ENCODE measurements around the gene CCDC106. TPM values are rescaled to one million over a fixed set of nuclear protein-coding genes. Genes with fewer than 3 reads are reported as not detected.

The CCDC106 gene
- total RNA-seq, 3 donors from 2014 or later (not counting 1 experiment from before 2014, with no cell fraction given), result 2.0 to 3.2 (median 3.2) TPM

DNA sequence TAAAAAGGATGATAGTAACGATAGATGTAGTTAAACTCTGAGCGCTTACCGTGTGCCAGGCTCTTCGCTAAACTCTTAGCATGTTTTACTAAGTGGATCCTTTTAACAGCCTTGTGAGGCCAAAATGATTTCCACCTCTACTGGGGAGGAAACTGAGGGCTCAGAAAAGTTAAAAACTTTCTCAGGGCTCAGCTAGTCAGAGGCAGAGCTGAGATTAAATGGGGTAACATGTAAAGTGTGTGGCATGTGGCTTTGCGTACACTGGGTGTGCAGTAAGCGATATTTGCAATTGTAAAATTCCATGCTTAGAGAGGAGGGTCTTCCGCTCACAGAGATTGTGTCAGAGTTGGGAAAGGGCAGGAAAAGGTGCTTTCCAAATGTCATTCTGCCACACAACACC lies 8.5 kb downstream of the CCDC106 start:
- H3K4me1 Mint-ChIP-seq, result peaks cover 48 to 64% of the 10 kb centered on the region in 2 donors
- Histone ChIP-seq H3K9me3 (ENCODE audit: control insufficient read depth, insufficient read depth, low read length) (no peaks in the 10 kb centered on the region), H3K27me3 (ENCODE audit: control insufficient read depth, insufficient read depth, low read length) (no peaks in the 10 kb centered on the region), H3K36me3 (ENCODE audit: control insufficient read depth, insufficient read depth, low read length) (peaks cover 29% of the 10 kb centered on the region), H3K27ac (ENCODE audit: low read length) (no peak overlapping the region), H3K4me3 (ENCODE audit: low read length) (no peak overlapping the region), H3K4me1 (ENCODE audit: control insufficient read depth, insufficient read depth, low read length) (peaks cover 59% of the 10 kb centered on the region)
- peaks cover under 1% of the 10 kb centered on the region for H3K36me3 Mint-ChIP-seq
- intact Hi-C loops (cut with micrococcal nuclease), result loop anchor here (10.0 kb wide), 2 partner anchors 658 to 1462 kb away; partner anchors contain the start of genes TSEN34 and ZSCAN5A
- ATAC-seq, result no peak
- H3K4me3 Mint-ChIP-seq, result peak overlapping the region; percentile 100
- no peaks in the 10 kb centered on the region for H3K9me3 Mint-ChIP-seq
- DNase-seq, result no peak
- no peak for TF ChIP-seq CTCF (IDR thresholded peaks at IDR 0.05)
- no peaks in the 10 kb centered on the region for H3K27me3 Mint-ChIP-seq (ENCODE audit: low read depth in 2 of 2)
- H3K27ac Mint-ChIP-seq, result peak overlapping the region; percentile 99 to 100
- 50% methylated on average over 7 of the region's 7 CpGs for WGBS (ENCODE audit: insufficient coverage)

DNA sequence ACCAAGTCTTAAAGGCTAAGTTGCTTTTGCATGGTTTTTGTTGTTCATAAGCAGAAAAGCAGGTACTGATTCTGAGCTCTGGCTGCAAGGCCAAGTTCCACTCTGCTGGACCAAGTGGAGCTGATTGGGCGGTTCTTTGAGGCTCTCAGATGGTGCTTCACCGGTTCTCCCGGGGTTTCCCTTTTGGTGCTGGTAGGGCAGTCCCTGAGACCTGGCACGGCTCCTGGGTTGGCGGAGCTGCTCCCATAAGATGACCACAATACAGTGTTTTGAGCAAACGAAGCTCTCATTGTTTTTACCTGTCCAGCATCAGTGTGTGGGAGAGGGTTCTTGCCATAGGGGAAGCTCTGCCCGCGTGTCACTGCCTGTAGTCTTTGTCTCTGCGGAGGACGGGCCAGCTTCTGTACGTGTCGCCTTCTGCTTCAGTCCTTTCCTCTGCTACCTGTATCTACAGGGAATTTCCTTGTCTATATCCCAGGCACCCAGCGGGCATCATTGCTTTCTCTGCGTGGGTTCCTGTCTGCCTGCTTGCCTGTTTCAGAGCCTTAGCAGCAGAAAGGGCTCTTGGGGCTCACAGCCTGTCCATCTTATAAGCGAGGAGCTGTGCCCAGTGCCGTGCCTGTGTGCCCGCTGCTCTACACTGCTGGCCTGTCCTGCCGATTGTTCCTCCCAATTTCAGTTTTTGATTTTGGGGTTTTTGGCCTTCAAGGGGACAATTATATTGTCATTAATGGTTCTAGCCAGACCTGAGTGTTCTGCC lies 9.2 kb downstream of the CCDC106 start:
- peak overlapping the region; percentile 100 for H3K4me3 Mint-ChIP-seq
- intact Hi-C loops (cut with micrococcal nuclease), result loop anchor here (10.0 kb wide), 2 partner anchors 658 to 1462 kb away; partner anchors contain the start of genes TSEN34 and ZSCAN5A
- Histone ChIP-seq H3K36me3 (ENCODE audit: control insufficient read depth, insufficient read depth, low read length) (peaks cover 35% of the 10 kb centered on the region), H3K9me3 (ENCODE audit: control insufficient read depth, insufficient read depth, low read length) (no peaks in the 10 kb centered on the region), H3K27ac (ENCODE audit: low read length) (no peak overlapping the region), H3K4me3 (ENCODE audit: low read length) (no peak overlapping the region), H3K4me1 (ENCODE audit: control insufficient read depth, insufficient read depth, low read length) (peaks cover 59% of the 10 kb centered on the region), H3K27me3 (ENCODE audit: control insufficient read depth, insufficient read depth, low read length) (no peaks in the 10 kb centered on the region)
- H3K9me3 Mint-ChIP-seq, result no peaks in the 10 kb centered on the region
- H3K27ac Mint-ChIP-seq, result peak overlapping the region; percentile 99 to 100
- no peak for TF ChIP-seq CTCF (IDR thresholded peaks at IDR 0.05)
- DNase-seq (peak in 1 of 2 donors; percentile 45), ATAC-seq (no peak)
- peaks cover 6% of the 10 kb centered on the region for H3K36me3 Mint-ChIP-seq
- WGBS (ENCODE audit: insufficient coverage), result 41% methylated on average over 18 of the region's 18 CpGs
- no peaks in the 10 kb centered on the region for H3K27me3 Mint-ChIP-seq (ENCODE audit: low read depth in 2 of 2)
- peaks cover 54 to 68% of the 10 kb centered on the region in 2 donors for H3K4me1 Mint-ChIP-seq

DNA sequence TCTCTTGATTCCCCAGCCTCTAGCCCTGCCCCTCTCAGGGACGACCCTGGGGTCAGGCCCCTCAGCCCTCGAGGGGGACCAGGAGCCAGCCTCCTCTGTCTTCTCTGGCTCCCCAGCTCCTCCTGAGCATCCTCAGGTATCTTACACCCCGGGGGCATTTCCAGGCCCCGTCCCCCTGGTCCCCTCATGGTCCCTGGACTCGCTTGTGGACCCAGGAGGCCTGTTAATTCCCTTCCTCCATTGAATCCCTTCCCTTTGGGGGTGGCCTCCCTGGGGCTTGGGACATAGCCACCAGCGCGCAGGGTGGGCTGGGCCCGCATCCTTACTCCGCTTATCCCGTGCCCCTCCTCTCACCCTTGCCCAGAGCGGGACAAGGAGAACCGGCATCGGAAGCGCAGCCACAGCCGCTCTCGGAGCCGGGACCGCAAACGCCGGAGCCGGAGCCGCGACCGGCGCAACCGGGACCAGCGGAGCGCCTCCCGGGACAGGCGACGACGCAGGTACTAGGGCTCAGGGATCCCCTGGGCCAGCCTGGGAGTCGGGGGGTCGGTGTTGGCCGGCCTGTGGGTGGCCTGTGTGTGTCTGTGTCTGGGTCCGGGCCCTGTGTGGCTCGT lies 10.9 kb downstream of the CCDC106 start:
- H3K4me1 ChIP-seq (ENCODE audit: control insufficient read depth, insufficient read depth, low read length), result peaks cover 52% of the 10 kb centered on the region
- WGBS (ENCODE audit: insufficient coverage), result 96% methylated on average over 37 of the region's 37 CpGs
- Mint-ChIP-seq H3K4me3 (no peak overlapping the region), H3K4me1 (peaks cover 53 to 76% of the 10 kb centered on the region in 2 donors), H3K9me3 (no peaks in the 10 kb centered on the region), H3K27ac (peak overlapping the region; percentile 64 to 99), H3K27me3 (ENCODE audit: low read depth in 2 of 2) (no peaks in the 10 kb centered on the region), H3K36me3 (peaks cover 8% of the 10 kb centered on the region)
- H3K9me3 ChIP-seq (ENCODE audit: control insufficient read depth, insufficient read depth, low read length), result no peaks in the 10 kb centered on the region
- no peak overlapping the region for H3K27ac ChIP-seq (ENCODE audit: low read length)
- H3K36me3 ChIP-seq (ENCODE audit: control insufficient read depth, insufficient read depth, low read length), result peaks cover 51% of the 10 kb centered on the region
- intact Hi-C loops (cut with micrococcal nuclease), result loop anchor here (10.0 kb wide), 2 partner anchors 656 to 1464 kb away; partner anchors contain the start of genes TSEN34 and ZSCAN5A
- no peak for ATAC-seq
- DNase-seq, result no peak
- no peak for TF ChIP-seq CTCF (IDR thresholded peaks at IDR 0.05)
- H3K4me3 ChIP-seq (ENCODE audit: low read length), result no peak overlapping the region
- H3K27me3 ChIP-seq (ENCODE audit: control insufficient read depth, insufficient read depth, low read length), result no peaks in the 10 kb centered on the region
